ENCODE results near the gene PLA2G6. TPM values are rescaled to one million over a fixed set of nuclear protein-coding genes. Genes with fewer than 3 reads are reported as not detected.

PLA2G6 gene
- total RNA-seq, 1 donor from 2014 or later = 22.5 TPM

DNA sequence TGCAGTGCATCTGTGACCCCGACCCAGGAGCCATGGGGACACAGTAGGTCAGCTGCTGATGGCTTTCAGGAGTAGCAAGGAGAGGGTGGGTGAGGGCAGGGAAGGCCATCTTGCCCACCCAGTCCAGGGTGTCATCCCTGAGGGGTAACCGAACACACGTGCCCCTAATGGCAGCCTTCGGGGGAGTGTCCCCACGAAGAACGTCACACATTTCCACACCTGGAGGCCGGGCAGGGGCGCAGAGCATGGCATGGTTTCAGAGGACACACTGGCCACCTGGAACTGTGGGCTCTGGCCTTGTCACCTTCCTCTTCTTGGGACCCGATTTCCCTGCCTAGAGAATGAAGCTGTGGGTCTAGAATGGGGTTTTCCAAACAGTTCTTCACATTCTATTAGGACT is 51.8 kb downstream of the PLA2G6 start:
- Mint-ChIP-seq H3K4me1 (ENCODE audit: unreplicated experiment) (no peaks in the 10 kb centered on the region), H3K36me3 (ENCODE audit: low read depth, unreplicated experiment) (peaks cover 16% of the 10 kb centered on the region)

DNA sequence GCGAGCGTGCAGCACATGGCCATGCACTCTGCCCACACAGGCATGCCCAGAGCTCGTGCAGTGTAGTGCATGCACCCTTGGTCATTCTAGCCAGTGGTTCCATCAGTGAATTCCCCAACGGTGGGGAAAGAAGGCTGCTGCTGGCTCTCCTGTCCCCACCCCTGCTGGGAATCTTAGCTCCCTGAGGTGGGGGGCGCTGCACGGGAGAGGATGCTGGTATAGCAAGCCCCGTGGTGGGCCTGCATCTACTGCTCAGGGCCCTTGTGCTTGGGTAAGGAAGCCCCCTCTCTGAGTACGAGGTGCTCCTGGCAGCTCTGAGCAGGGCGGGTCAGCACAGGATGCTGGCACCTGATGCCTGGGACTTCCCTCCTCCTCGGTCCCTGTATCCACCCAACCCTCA is 52.6 kb downstream of the PLA2G6 start:
- peaks cover 11% of the 10 kb centered on the region for H3K36me3 Mint-ChIP-seq (ENCODE audit: low read depth, unreplicated experiment)
- TF ChIP-seq, protein P1, sequence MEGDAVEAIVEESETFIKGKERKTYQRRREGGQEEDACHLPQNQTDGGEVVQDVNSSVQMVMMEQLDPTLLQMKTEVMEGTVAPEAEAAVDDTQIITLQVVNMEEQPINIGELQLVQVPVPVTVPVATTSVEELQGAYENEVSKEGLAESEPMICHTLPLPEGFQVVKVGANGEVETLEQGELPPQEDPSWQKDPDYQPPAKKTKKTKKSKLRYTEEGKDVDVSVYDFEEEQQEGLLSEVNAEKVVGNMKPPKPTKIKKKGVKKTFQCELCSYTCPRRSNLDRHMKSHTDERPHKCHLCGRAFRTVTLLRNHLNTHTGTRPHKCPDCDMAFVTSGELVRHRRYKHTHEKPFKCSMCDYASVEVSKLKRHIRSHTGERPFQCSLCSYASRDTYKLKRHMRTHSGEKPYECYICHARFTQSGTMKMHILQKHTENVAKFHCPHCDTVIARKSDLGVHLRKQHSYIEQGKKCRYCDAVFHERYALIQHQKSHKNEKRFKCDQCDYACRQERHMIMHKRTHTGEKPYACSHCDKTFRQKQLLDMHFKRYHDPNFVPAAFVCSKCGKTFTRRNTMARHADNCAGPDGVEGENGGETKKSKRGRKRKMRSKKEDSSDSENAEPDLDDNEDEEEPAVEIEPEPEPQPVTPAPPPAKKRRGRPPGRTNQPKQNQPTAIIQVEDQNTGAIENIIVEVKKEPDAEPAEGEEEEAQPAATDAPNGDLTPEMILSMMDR (IDR thresholded peaks at IDR 0.05; ENCODE audit: unreplicated experiment) = no peak
- DNase-seq (ENCODE audit: low spot score) = no peak
- H3K4me1 Mint-ChIP-seq (ENCODE audit: unreplicated experiment) = no peaks in the 10 kb centered on the region
- no peak overlapping the region for H3K4me3 Mint-ChIP-seq (ENCODE audit: unreplicated experiment)
- no peaks in the 10 kb centered on the region for H3K9me3 Mint-ChIP-seq (ENCODE audit: unreplicated experiment)
- no peak overlapping the region for H3K27ac Mint-ChIP-seq (ENCODE audit: unreplicated experiment)
- peaks cover 8% of the 10 kb centered on the region for H3K27me3 Mint-ChIP-seq (ENCODE audit: unreplicated experiment)

More for the DNA sequence above, 51.8 kb downstream of the PLA2G6 start:
- TF ChIP-seq, protein P1 (IDR thresholded peaks at IDR 0.05; ENCODE audit: unreplicated experiment) = no peak
- Mint-ChIP-seq H3K27me3 (ENCODE audit: unreplicated experiment) (peaks cover 6% of the 10 kb centered on the region), H3K4me3 (ENCODE audit: unreplicated experiment) (no peak overlapping the region), H3K9me3 (ENCODE audit: unreplicated experiment) (no peaks in the 10 kb centered on the region), H3K27ac (ENCODE audit: unreplicated experiment) (peak overlapping the region; percentile 70)
- DNase-seq (ENCODE audit: low spot score) = no peak

DNA sequence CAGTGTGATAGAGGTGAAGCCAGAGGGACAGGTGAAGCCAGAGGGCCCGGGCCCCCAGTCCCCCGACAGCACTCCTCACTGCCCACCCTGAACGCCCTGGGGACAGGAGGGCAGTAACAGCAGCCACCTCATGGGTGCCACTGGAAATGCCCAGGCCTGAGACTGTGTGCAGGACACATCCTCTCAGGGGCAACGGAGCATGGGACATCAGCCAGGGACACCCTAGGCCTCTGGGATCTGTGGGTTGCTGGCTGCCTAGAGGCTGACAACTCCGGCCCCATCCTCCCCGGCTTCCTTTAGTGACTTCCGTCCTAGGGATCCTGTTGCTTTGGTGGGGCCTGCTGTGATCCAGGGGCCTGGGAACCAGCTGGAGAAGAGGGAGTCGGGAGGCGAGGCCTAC is 53.8 kb downstream of the PLA2G6 start:
- H3K4me1 Mint-ChIP-seq (ENCODE audit: unreplicated experiment) = no peaks in the 10 kb centered on the region
- no peak for DNase-seq (ENCODE audit: low spot score)
- no peak overlapping the region for H3K27ac Mint-ChIP-seq (ENCODE audit: unreplicated experiment)
- peaks cover 8% of the 10 kb centered on the region for H3K27me3 Mint-ChIP-seq (ENCODE audit: unreplicated experiment)
- peaks cover 6% of the 10 kb centered on the region for H3K36me3 Mint-ChIP-seq (ENCODE audit: low read depth, unreplicated experiment)
- no peaks in the 10 kb centered on the region for H3K9me3 Mint-ChIP-seq (ENCODE audit: unreplicated experiment)
- H3K4me3 Mint-ChIP-seq (ENCODE audit: unreplicated experiment) = no peak overlapping the region
- TF ChIP-seq, protein P1 (IDR thresholded peaks at IDR 0.05; ENCODE audit: unreplicated experiment) = no peak

DNA sequence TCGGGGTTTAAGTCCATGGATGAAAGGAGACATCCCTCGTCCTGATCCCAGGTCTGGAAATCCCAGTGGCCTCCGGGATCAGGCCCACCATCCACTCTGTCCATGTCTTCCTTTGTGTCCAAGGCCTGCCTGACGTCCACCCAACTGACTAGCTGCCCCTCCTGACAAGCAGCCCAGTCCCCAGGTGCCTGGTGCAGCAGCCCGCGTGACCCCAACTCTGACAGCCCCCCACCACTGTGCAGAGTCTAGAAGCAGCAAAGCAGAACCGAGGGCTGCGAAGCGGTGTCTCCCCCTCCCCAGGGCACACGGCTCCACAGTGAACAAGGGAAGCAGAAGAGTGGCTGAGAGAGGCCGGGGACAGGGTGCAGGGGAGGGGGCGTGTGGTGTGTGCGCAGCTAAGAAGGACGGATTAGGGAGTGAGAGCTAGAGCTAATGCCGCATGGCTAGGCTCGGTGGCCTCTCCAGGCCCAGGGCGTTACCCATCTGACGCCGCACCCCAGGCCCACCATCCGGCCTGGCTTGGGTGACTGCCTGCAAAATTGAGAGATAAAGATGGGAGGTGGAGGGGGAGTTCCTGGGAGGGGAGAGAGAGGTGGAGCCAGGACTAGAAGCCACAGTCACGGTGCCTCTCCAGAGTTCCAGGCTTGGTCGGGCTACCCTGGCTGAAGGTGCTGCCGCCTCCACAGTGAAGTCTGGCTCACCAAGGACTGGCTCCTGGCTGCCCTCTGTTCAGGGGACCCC is 54.5 kb downstream of the PLA2G6 start:
- Mint-ChIP-seq H3K4me1 (ENCODE audit: unreplicated experiment) (no peaks in the 10 kb centered on the region), H3K36me3 (ENCODE audit: low read depth, unreplicated experiment) (peaks cover 2% of the 10 kb centered on the region), H3K27ac (ENCODE audit: unreplicated experiment) (no peak overlapping the region), H3K27me3 (ENCODE audit: unreplicated experiment) (peaks cover 10% of the 10 kb centered on the region), H3K4me3 (ENCODE audit: unreplicated experiment) (no peak overlapping the region), H3K9me3 (ENCODE audit: unreplicated experiment) (no peaks in the 10 kb centered on the region)
- TF ChIP-seq, protein P1 (IDR thresholded peaks at IDR 0.05; ENCODE audit: unreplicated experiment) = no peak
- DNase-seq (ENCODE audit: low spot score) = no peak

DNA sequence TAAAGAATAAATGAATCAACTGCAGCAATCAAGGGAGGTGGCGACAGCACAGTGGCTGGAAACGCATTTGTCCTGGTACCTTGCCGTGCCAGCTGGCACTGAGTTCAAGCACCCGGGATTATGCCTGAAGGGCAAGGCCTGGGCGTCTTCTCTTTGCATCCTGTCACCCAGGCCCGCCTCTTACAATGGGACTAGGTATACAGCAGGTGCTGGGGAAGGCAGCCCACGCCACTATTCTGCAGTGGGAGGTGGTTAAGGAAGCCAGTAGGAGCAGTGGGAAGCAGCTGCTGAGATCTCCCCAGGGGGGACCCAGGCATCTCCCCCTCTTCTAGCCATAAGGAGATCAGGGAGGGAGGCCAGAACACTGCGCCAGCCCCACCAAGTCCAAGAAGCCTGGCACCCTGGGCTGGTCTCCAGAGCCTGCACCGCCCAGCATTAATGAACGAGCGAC is 55.9 kb downstream of the PLA2G6 start:
- Mint-ChIP-seq H3K36me3 (ENCODE audit: low read depth, unreplicated experiment) (no peaks in the 10 kb centered on the region), H3K27me3 (ENCODE audit: unreplicated experiment) (peaks cover 12% of the 10 kb centered on the region), H3K27ac (ENCODE audit: unreplicated experiment) (no peak overlapping the region), H3K4me3 (ENCODE audit: unreplicated experiment) (no peak overlapping the region), H3K9me3 (ENCODE audit: unreplicated experiment) (no peaks in the 10 kb centered on the region), H3K4me1 (ENCODE audit: unreplicated experiment) (no peaks in the 10 kb centered on the region)
- DNase-seq (ENCODE audit: low spot score) = no peak
- TF ChIP-seq, protein P1 (IDR thresholded peaks at IDR 0.05; ENCODE audit: unreplicated experiment) = no peak
